Liver (tissue), 9 donors: ENCODE results near the gene LRP11. TPM values are rescaled to one million over a fixed set of nuclear protein-coding genes. Genes with fewer than 3 reads are reported as not detected.

Experiments used
- DNase-seq: peaks from one replicate; pipeline ENCODE4 v3.0.0-alpha.2; 2017; ENCODE audit warnings: low spot score
- H3K27ac ChIP-seq, 2 donors: one replicate each; pipeline ENCODE4 v1.7.0; 2013; ENCODE audit warnings: inconsistent platforms in 2 of 2, low read length in 2 of 2, control low read depth in 1 of 2, low read depth in 1 of 2, mild to moderate bottlenecking in 1 of 2
- H3K27me3 ChIP-seq, 4 donors: one replicate each; pipeline versions ENCODE4 v1.6.1 to v1.7.0; 2013; ENCODE audit warnings: low read length in 3 of 4, inconsistent platforms in 1 of 4, mild to moderate bottlenecking in 1 of 4, moderate library complexity in 1 of 4; ENCODE audit not compliant: control insufficient read depth in 4 of 4, insufficient read depth in 4 of 4
- H3K36me3 ChIP-seq, 4 donors: one replicate each; pipeline versions ENCODE4 v1.6.1 to v1.7.0; 2013; ENCODE audit warnings: low read length in 3 of 4, mild to moderate bottlenecking in 3 of 4, low read depth in 1 of 4, moderate library complexity in 1 of 4; ENCODE audit not compliant: control insufficient read depth in 4 of 4, insufficient read depth in 3 of 4
- H3K4me1 ChIP-seq, 4 donors: one replicate each; pipeline versions ENCODE4 v1.6.1 to v1.7.0; 2013; ENCODE audit warnings: low read length in 3 of 4, mild to moderate bottlenecking in 3 of 4, moderate library complexity in 1 of 4; ENCODE audit not compliant: control insufficient read depth in 4 of 4, insufficient read depth in 4 of 4
- H3K4me3 ChIP-seq, 3 donors: one replicate each; pipeline versions ENCODE4 v1.6.1 to v1.7.0; 2013; ENCODE audit warnings: low read length in 3 of 3, control low read depth in 1 of 3, low read depth in 1 of 3, mild to moderate bottlenecking in 1 of 3
- H3K9ac ChIP-seq, 2 donors: one replicate each; pipeline ENCODE4 v1.7.0; 2013; ENCODE audit warnings: low read length in 2 of 2, mild to moderate bottlenecking in 2 of 2, moderate library complexity in 2 of 2, control low read depth in 1 of 2, low read depth in 1 of 2
- H3K9me3 ChIP-seq, 4 donors: one replicate each; pipeline versions ENCODE4 v1.6.1 to v1.7.0; 2013; ENCODE audit warnings: low read length in 3 of 4; ENCODE audit not compliant: control insufficient read depth in 4 of 4
- ATF3 ChIP-seq: IDR thresholded peaks from 2 replicates; pipeline ENCODE4 v1.6.1; 2016; ENCODE audit warnings: antibody characterized with exemption
- CTCF ChIP-seq: fragments of 150-350 bp; IDR thresholded peaks from 2 replicates; pipeline ENCODE4 v1.5.1; 2017; ENCODE audit warnings: improper control_type of control experiment, low read depth, low read length; ENCODE audit not compliant: missing input control
- EGR1 ChIP-seq, 2 donors: IDR thresholded peaks; 2 replicates each; pipeline ENCODE4 v1.6.1; 2016 to 2018; ENCODE audit warnings: antibody characterized with exemption in 2 of 2, low read depth in 2 of 2
- MAX ChIP-seq: IDR thresholded peaks from 2 replicates; pipeline ENCODE4 v1.6.1; 2016; ENCODE audit warnings: antibody characterized with exemption
- NR2F2 ChIP-seq: IDR thresholded peaks from 2 replicates; pipeline ENCODE4 v1.6.1; 2016; ENCODE audit warnings: antibody characterized with exemption
- RAD21 ChIP-seq, 2 donors: IDR thresholded peaks; 2 replicates each; pipeline ENCODE4 v1.6.1; 2016; ENCODE audit warnings: antibody characterized with exemption in 2 of 2, mild to moderate bottlenecking in 2 of 2
- RXRA ChIP-seq, 2 donors: IDR thresholded peaks; 2 replicates each; pipeline ENCODE4 v1.6.1; 2017 to 2018; ENCODE audit warnings: antibody characterized with exemption in 2 of 2, mild to moderate bottlenecking in 1 of 2
- TAF1 ChIP-seq: conservative IDR thresholded peaks from 2 replicates; pipeline ENCODE4 v1.6.1; 2016; ENCODE audit warnings: antibody characterized with exemption, mild to moderate bottlenecking
- YY1 ChIP-seq: IDR thresholded peaks from 2 replicates; pipeline ENCODE4 v1.6.1; 2016; ENCODE audit warnings: antibody characterized with exemption, mild to moderate bottlenecking
- ZBTB33 ChIP-seq: IDR thresholded peaks from 2 replicates; pipeline ENCODE4 v1.6.1; 2016; ENCODE audit warnings: antibody characterized with exemption
- WGBS: extraction: QIAGEN DNeasy Blood & Tissue Kit; methylation state at CpG from one replicate; pipeline ENCODE4 v1.1.7; 2013; 5-methylcytosine and 5-hydroxymethylcytosine counted together
- polyA plus RNA-seq, 2 donors: library from polyadenylated mRNA; stranded (reverse) in 1 of 2; unstranded in 1 of 2; fragments of 200-250 nt in 1 of 2; fragments of >200 nt in 1 of 2; fragmentation: Nextera tagmentation in 1 of 2; extraction: Ambion mirVana in 1 of 2; gene quantifications; one replicate each; pipeline versions ENCODE4 v1.2.1 to v1.2.3, GENCODE V29; 2013 to 2015
- total RNA-seq, 2 donors: library from RNA; depleted of rRNA; stranded (reverse); fragments of >200 nt; gene quantifications; one replicate each; pipeline ENCODE4 v1.2.3, GENCODE V29; 2014
- donor health status: healthy.
- donor health status: healthy.
- donor health status: healthy.
- donor health status: healthy.
- donor health status: healthy.

LRP11 gene
- total and polyA plus RNA-seq, 4 donors = 3.4 to 13.3 (median 6.0) TPM

- no peak for TF ChIP-seq ZBTB33
Measured at GRCh38 chr6:149823013-149823412, 41.1 kb downstream of the LRP11 start (continued).

- Histone ChIP-seq H3K4me3 (no peak overlapping the region), H3K4me1 (no peaks in the 10 kb centered on the region), H3K27ac (no peak overlapping the region), H3K9me3 (no peaks in the 10 kb centered on the region), H3K27me3 (no peaks in the 10 kb centered on the region), H3K9ac (no peak overlapping the region), H3K36me3 (peaks cover 0 to 10% (median 2%) of the 10 kb centered on the region in 4 donors)
- 96% methylated on average over 1 of the region's 1 CpG for WGBS
- TF ChIP-seq NR2F2 = no peak
- no peak for TF ChIP-seq CTCF
- DNase-seq = no peak
Measured at GRCh38 chr6:149821492-149821891, 42.7 kb downstream of the LRP11 start.

- TF ChIP-seq RAD21 (IDR thresholded peaks at IDR 0.05) = no peak
- TF ChIP-seq YY1 = no peak
- TF ChIP-seq ZBTB33 = no peak
- TF ChIP-seq CTCF = no peak
- TF ChIP-seq RXRA (IDR thresholded peaks at IDR 0.05) = no peak
- Histone ChIP-seq H3K9me3 (no peaks in the 10 kb centered on the region), H3K4me1 (no peaks in the 10 kb centered on the region), H3K27me3 (no peaks in the 10 kb centered on the region), H3K9ac (no peak overlapping the region), H3K27ac (no peak overlapping the region), H3K4me3 (no peak overlapping the region), H3K36me3 (peaks cover 0 to 7% (median 0%) of the 10 kb centered on the region in 4 donors)
- 97% methylated on average over 7 of the region's 7 CpGs for WGBS
- no peak for DNase-seq
Measured at GRCh38 chr6:149820506-149820905, 43.7 kb downstream of the LRP11 start.

GRCh38 chr6:149815788-149816187 is 48.4 kb downstream of the LRP11 start:
- DNase-seq = no peak
- Histone ChIP-seq H3K4me3 (no peak overlapping the region), H3K9ac (no peak overlapping the region), H3K27ac (no peak overlapping the region), H3K4me1 (no peaks in the 10 kb centered on the region), H3K9me3 (no peaks in the 10 kb centered on the region), H3K27me3 (no peaks in the 10 kb centered on the region), H3K36me3 (peaks cover 0 to 10% (median 6%) of the 10 kb centered on the region in 4 donors)
- WGBS = 94% methylated on average over 4 of the region's 4 CpGs
- TF ChIP-seq ATF3 (no peak), TAF1 (no peak), ZBTB33 (no peak), RAD21 (IDR thresholded peaks at IDR 0.05) (no peak), MAX (no peak), EGR1 (IDR thresholded peaks at IDR 0.05; ENCODE audit: low read depth in 2 of 2) (no peak)
